ENCODE data around the gene SSB.

The SSB gene

DNA sequence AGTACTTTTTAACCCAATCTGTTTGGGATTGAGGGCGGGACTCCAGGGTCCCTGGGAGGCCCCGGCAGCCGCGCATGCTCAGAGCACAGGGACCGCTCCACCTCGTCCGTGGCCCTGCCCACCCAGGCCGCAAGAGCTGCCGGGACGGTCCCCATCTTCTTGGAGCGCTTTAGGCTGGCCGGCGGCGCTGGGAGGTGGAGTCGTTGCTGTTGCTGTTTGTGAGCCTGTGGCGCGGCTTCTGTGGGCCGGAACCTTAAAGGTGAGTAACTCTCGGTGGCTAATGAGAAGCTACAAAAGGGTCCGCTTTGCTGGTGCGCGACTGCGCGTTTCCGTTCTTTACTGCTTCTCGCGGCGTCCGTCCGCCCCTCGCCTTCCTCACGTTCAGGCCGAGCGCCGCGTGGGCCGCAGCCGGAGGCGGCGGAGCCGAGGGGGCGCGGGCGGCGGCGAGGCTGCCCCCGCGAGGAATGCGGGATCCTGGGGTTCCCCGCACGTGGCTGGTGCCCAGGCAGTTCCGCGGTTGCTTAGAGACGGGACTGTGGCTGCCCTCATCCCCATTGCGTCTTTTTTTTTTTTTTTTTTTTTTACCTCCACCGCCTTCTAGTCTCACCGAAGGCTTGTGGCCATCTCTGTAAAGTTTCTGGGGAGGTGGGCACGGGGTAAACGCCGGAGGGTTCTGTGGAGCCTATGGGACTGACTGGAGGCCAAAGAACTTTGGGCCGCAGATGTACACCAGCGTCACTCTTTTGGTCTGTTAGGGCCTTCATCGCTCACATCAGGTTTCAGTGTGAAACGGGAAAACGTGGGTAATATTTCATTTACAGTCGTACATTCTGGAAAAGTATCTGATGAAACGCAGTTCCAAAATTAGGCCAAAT, at the start of gene SSB:
Gene SSB, plus strand, starts transcription at position 154 of the 875 bp plus-strand sequence. CDS start 2,090 bp downstream, outside the sequence.
- TF ChIP-seq, protein P1, sequence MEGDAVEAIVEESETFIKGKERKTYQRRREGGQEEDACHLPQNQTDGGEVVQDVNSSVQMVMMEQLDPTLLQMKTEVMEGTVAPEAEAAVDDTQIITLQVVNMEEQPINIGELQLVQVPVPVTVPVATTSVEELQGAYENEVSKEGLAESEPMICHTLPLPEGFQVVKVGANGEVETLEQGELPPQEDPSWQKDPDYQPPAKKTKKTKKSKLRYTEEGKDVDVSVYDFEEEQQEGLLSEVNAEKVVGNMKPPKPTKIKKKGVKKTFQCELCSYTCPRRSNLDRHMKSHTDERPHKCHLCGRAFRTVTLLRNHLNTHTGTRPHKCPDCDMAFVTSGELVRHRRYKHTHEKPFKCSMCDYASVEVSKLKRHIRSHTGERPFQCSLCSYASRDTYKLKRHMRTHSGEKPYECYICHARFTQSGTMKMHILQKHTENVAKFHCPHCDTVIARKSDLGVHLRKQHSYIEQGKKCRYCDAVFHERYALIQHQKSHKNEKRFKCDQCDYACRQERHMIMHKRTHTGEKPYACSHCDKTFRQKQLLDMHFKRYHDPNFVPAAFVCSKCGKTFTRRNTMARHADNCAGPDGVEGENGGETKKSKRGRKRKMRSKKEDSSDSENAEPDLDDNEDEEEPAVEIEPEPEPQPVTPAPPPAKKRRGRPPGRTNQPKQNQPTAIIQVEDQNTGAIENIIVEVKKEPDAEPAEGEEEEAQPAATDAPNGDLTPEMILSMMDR (IDR thresholded peaks at IDR 0.05; ENCODE audit: borderline replicate concordance, control extremely low read depth, extremely low read depth, insufficient read depth, missing control alignments) = no peak
- in situ Hi-C loops (cut with MboI; ENCODE audit: low sequenced_read_pairs, unreplicated experiment) = no loop called here
- DNase-seq (ENCODE audit: low spot score) = peak; percentile 96

DNA sequence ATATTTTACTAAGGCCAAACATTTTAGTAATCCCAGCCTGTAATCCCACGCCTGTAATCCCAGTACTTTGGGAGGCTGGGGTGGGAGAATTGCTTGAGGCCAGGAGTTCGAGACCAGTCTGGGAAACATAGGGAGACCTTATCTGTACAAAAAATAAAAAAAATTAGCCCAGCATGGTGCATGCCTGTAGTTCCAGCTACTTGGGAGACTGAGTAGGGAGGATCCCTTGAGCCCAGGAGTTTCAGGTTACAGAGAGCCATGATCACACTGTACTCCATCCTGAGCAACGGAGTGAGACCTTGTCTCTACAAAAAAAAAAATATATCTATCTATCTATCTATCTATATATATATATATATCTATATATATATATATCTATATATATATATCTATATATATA, 45.9 kb upstream of the SSB start:
- in situ Hi-C loops (cut with MboI; ENCODE audit: low sequenced_read_pairs, unreplicated experiment) = no loop called here
- TF ChIP-seq, protein P1 (IDR thresholded peaks at IDR 0.05; ENCODE audit: borderline replicate concordance, control extremely low read depth, extremely low read depth, insufficient read depth, missing control alignments) = no peak
- no peak for DNase-seq (ENCODE audit: low spot score)

DNA sequence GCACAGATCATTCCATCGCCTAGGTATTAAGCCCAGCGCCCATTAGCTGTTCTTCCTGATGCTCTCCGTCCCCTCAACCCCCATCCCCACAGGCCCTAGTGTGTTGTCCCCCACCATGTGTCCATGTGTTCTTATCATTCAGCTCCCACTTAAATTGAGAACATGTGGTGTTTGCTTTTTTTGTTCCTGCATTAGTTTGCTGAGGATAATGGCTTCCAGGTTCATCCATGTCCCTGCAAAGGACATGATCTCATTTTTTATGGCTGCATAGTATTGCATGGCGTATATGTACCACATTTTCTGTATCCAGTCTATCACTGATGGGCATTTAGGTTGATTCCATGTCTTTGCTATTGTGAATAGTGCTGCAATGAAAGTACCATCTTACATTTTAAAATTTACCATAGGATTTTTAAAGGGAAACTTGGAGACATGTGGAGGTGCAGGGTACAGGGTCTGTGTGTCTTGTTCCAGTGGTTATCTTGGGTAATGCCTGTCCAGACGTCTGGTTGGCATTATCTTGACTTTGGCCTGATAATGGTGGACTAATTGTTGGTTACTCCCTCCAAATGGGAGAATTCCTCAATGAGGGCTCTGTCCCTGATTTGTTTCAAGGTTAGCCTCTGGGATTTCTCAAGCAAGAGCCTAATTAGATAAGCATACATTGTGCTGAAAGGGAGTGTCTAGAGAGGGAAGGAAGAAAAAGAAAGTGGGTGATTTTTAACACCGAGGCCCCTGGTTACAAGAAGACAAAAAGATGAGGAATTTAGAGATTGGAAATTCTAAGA, 43.4 kb upstream of the SSB start:
- in situ Hi-C loops (cut with MboI; ENCODE audit: low sequenced_read_pairs, unreplicated experiment) = no loop called here
- TF ChIP-seq, protein P1 (IDR thresholded peaks at IDR 0.05; ENCODE audit: borderline replicate concordance, control extremely low read depth, extremely low read depth, insufficient read depth, missing control alignments) = no peak

DNA sequence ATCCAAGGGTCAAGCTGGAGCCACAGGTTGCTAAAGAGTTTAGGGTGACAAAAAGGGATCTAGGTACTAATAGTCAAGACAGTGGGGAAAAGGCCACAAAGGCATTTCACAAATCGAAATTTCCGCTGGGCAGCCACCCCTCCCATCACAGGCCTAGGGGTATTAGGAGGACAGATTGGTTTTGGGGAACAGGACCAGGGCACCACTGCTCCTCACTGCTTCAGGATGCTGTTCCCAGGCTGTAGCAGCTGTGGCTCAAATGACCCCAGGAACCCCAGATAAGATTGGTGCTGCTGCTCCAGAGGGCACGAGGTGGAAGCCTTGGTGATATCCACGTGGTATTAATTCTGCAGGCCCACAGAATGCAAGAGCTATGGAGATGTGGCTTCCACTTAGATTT, 42.3 kb upstream of the SSB start:
- in situ Hi-C loops (cut with MboI; ENCODE audit: low sequenced_read_pairs, unreplicated experiment) = no loop called here
- no peak for DNase-seq (ENCODE audit: low spot score)
- TF ChIP-seq, protein P1 (IDR thresholded peaks at IDR 0.05; ENCODE audit: borderline replicate concordance, control extremely low read depth, extremely low read depth, insufficient read depth, missing control alignments) = no peak

More for the DNA sequence above, 43.4 kb upstream of the SSB start:
- DNase-seq (ENCODE audit: low spot score) = no peak

DNA sequence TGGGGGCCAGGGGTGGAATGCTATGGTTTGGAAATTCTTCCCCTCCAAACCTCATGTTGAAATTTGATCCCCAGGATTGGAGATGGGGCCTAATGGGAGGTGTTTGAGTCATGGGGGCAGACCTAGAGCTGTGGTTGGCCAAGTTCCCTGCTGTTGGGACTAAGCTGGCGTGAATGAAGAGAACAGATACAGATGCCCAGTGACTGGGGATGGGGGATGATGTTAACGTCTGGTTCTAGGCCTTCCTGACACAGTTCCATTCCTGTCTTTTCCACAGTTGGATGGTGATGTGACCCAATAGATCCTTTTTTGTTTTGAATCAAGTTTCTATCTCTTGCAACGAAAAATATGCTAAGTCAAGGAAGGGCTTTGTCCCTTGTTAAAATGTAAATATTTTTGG, 41.3 kb upstream of the SSB start:
- in situ Hi-C loops (cut with MboI; ENCODE audit: low sequenced_read_pairs, unreplicated experiment) = no loop called here
- TF ChIP-seq, protein P1 (IDR thresholded peaks at IDR 0.05; ENCODE audit: borderline replicate concordance, control extremely low read depth, extremely low read depth, insufficient read depth, missing control alignments) = no peak
- no peak for DNase-seq (ENCODE audit: low spot score)

DNA sequence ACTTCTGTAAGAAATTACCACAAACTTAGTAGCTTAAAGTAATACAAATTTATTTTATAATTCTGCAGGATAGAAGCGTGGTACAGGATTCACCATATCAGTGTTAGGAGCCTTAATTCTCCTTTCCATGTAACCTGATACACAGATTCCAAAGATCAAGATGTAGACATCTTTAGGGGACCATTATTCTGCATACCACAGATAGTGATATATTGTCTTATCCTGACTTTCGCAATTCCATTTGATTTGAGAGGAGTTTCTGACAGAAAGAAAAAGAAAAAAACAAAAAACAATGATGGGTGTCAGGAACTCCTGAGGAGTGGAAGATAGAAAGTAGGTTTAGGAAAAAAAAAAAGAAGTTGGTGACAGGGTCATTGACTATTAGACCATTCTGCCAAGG, 40.9 kb upstream of the SSB start:
- DNase-seq (ENCODE audit: low spot score) = no peak
- in situ Hi-C loops (cut with MboI; ENCODE audit: low sequenced_read_pairs, unreplicated experiment) = no loop called here
- TF ChIP-seq, protein P1 (IDR thresholded peaks at IDR 0.05; ENCODE audit: borderline replicate concordance, control extremely low read depth, extremely low read depth, insufficient read depth, missing control alignments) = no peak
